ENCODE data around the gene LARGE1. TPM values are rescaled to one million over a fixed set of nuclear protein-coding genes. Genes with fewer than 3 reads are reported as not detected.

LARGE1 gene
- total RNA-seq, 1 donor from 2014 or later: 29.5 TPM

DNA sequence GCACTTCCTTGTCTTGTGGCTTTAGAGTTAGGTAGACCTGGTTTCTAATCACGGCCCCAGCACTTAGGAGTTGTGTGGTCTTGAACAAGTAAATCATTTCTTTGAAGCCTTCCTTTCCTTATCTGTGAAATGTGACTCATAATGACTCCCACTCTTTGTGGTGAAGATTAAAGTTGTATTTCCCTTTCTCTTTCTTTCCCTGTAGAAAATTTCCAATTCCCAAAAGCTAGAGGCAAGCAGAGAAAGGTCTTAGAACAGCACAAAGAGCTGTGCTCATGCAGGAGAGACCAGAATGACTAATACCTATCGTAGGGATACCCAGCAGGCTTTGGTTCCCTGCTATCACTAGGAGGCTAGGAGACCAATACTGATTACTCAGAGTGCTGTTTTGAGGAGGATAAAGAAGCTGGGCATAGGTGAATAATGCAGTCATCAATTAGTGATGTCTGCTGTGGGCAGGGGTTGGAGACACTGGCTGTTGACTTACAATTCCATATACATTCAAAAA is 591.4 kb downstream of the LARGE1 start:
- TF ChIP-seq POLR2A (IDR thresholded peaks at IDR 0.05) (no peak), POLR2AphosphoS5 (IDR thresholded peaks at IDR 0.05; ENCODE audit: insufficient read depth in 1 of 2, low read depth in 1 of 2) (no peak), CTCF (IDR thresholded peaks at IDR 0.05) (no peak)
- Histone ChIP-seq H3K4me1 (no peaks in the 10 kb centered on the region), H3K36me3 (peaks cover 0 to 5% of the 10 kb centered on the region in 2 donors), H3K27me3 (no peaks in the 10 kb centered on the region), H3K4me3 (no peak overlapping the region), H3K9me3 (no peaks in the 10 kb centered on the region), H3K27ac (no peak overlapping the region)
- intact Hi-C loops (cut with DNase I): no loop called here
- no peak for DNase-seq (ENCODE audit: extremely low spot score in 2 of 2)

DNA sequence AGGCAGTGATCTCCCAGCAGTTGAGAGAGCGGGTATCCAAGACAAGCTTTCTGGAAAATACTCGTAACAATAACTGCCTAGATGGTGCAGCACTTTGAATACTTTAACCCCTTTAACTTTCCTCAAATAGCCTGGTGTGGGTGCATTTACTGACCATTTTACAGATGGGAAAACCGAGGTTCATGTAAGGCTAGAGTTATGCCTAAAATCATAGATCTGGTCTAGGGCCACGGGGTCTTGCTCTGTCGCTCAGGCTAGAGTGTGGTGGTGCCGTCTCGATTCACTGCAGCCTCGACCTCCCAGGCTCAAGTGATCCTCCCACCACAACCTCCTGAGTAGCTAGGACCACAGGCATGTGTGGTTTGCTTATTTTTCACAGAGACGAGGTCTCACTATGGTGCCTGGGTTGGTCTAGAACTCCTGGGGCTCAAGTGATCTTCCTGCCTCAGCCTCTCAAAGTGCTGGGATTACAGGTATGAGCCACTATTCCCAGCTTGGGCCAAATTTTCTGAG is 592.9 kb downstream of the LARGE1 start:
- no peaks in the 10 kb centered on the region for H3K27me3 ChIP-seq
- intact Hi-C loops (cut with DNase I): no loop called here
- DNase-seq (ENCODE audit: extremely low spot score in 2 of 2): no peak
- H3K9me3 ChIP-seq: no peaks in the 10 kb centered on the region
- H3K4me1 ChIP-seq: no peaks in the 10 kb centered on the region
- H3K27ac ChIP-seq: no peak overlapping the region
- H3K36me3 ChIP-seq: peaks cover 0 to 5% of the 10 kb centered on the region in 2 donors
- TF ChIP-seq POLR2AphosphoS5 (IDR thresholded peaks at IDR 0.05; ENCODE audit: insufficient read depth in 1 of 2, low read depth in 1 of 2) (no peak), CTCF (IDR thresholded peaks at IDR 0.05) (no peak), POLR2A (IDR thresholded peaks at IDR 0.05) (no peak)
- H3K4me3 ChIP-seq: no peak overlapping the region

DNA sequence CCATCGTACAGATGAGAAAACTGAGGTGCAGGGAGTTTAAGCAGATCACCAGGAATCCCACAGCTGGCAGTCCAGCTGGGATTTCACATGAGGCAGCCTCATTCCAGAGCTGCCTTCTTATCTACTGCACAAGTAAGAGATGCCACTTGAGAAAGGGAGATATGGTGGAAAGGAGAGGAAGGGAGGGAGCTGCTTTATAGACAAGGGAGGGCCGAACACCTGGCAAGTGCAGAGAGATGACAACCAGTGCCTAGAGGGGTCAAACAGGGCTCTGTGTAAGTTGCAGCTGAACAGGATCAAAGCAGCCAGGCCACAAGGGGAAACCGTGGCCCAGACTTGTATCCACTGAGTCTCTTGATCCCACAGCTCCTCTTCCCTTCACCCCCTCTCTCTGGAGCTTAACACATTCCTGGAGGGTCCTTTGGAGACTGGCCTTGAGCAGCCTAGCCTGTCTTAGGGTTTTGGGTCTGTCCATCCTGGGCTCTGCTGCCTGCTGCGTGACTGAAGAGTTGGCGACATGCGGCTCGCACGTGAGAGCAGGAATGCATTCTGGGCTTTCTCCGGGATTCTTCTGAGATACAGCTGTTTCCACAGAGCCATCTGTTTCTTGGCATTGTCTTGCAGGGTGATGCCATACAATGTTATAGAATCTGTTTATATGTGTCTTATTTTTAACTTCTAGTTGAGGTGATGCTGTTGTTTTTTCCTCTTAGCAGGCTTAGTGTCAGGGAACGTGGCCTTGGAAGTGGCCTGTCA is 593.6 kb downstream of the LARGE1 start:
- H3K27ac ChIP-seq: no peak overlapping the region
- intact Hi-C loops (cut with DNase I): no loop called here

DNA sequence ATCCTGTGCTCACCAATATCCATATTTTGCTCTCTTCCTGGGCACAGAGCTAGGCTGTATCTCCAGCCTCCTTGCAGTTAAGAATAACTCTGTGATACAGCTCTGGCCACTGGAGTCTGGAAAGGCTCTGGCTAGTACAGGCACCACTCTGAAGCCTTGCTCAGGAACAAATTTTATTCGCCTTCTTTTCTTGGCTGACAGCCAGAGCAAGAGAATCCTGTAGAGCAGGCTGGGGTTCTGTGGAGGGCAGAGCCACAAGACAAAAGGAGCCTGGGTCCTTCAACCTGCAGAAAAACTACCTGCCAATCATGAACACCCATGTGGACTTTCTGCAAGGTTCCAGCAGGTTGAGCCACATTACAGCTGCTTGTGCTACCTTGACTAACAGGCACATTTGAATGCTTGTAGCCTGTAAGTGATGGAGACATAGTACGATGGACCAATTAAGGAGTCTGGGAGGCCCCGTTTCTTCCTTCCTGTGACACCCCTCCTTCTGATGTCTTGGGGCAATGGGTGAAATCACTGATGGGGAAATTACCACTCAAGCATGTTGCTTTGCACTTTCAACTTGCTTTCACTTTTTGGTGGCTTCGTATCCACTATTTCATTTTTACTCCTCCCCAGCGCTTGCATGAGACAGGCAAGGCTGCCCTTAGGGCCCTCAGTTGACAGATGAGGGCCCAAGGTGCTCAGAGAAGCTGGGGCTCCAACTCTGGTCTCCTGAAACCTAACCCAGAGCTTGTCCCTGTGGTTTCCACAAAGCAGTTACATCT is 594.9 kb downstream of the LARGE1 start:
- Histone ChIP-seq H3K4me3 (no peak overlapping the region), H3K9me3 (no peaks in the 10 kb centered on the region), H3K27ac (no peak overlapping the region), H3K36me3 (peaks cover 0 to 5% of the 10 kb centered on the region in 2 donors), H3K4me1 (no peaks in the 10 kb centered on the region), H3K27me3 (no peaks in the 10 kb centered on the region)
- DNase-seq (ENCODE audit: extremely low spot score in 2 of 2): no peak
- intact Hi-C loops (cut with DNase I): no loop called here
- TF ChIP-seq POLR2A (IDR thresholded peaks at IDR 0.05): no peak
- TF ChIP-seq POLR2AphosphoS5 (IDR thresholded peaks at IDR 0.05; ENCODE audit: insufficient read depth in 1 of 2, low read depth in 1 of 2): no peak
- TF ChIP-seq CTCF (IDR thresholded peaks at IDR 0.05): no peak

More for the DNA sequence above, 593.6 kb downstream of the LARGE1 start:
- TF ChIP-seq POLR2A (IDR thresholded peaks at IDR 0.05): no peak
- no peak for TF ChIP-seq CTCF (IDR thresholded peaks at IDR 0.05)
- TF ChIP-seq POLR2AphosphoS5 (IDR thresholded peaks at IDR 0.05; ENCODE audit: insufficient read depth in 1 of 2, low read depth in 1 of 2): no peak
- no peak for DNase-seq (ENCODE audit: extremely low spot score in 2 of 2)
- Histone ChIP-seq H3K4me1 (no peaks in the 10 kb centered on the region), H3K36me3 (peaks cover 0 to 5% of the 10 kb centered on the region in 2 donors), H3K9me3 (no peaks in the 10 kb centered on the region), H3K27me3 (no peaks in the 10 kb centered on the region), H3K4me3 (no peak overlapping the region)
